GM23338 (cell line): Measurements from ENCODE around the gene EBPL. TPM values are rescaled to one million over a fixed set of nuclear protein-coding genes. Genes with fewer than 3 reads are reported as not detected.

Experiments
- ATAC-seq: fragments of 200-7000 bp; cut with Tn5 transposase; 3 replicates; pipeline ENCODE4 v1.9.1; 2020
- DNase-seq: peaks from one replicate; pipeline ENCODE4 v3.0.0-alpha.2; 2015; ENCODE audit warnings: low spot score
- H2AFZ ChIP-seq: fragments of 200-600 bp; sonication (generic); 2 replicates; pipeline ENCODE4 v1.8.0; 2016; ENCODE audit warnings: antibody characterized with exemption, mild to moderate bottlenecking, moderate library complexity
- H3F3A ChIP-seq: fragments of 200-600 bp; sonication (generic); replicated peaks from 2 replicates; pipeline ENCODE4 v1.8.0; 2017; ENCODE audit warnings: antibody characterized with exemption, mixed run types, low read depth
- H3K27ac ChIP-seq: fragments of 200-600 bp; sonication (generic); 2 replicates; pipeline ENCODE4 v1.6.1; 2016; ENCODE audit warnings: low read depth
- H3K27me3 ChIP-seq: fragments of 200-600 bp; sonication (generic); 2 replicates; pipeline ENCODE4 v1.8.0; 2016; ENCODE audit warnings: mild to moderate bottlenecking, mixed run types, moderate library complexity; ENCODE audit not compliant: insufficient read depth
- H3K36me3 ChIP-seq: fragments of 200-600 bp; sonication (generic); 2 replicates; pipeline ENCODE4 v1.8.0; 2016; ENCODE audit warnings: mild to moderate bottlenecking; ENCODE audit not compliant: insufficient read depth
- H3K4me1 ChIP-seq: fragments of 200-600 bp; sonication (generic); 2 replicates; pipeline ENCODE4 v1.8.0; 2016; ENCODE audit warnings: mild to moderate bottlenecking, moderate library complexity; ENCODE audit not compliant: insufficient read depth
- H3K4me2 ChIP-seq: fragments of 200-600 bp; sonication (generic); 2 replicates; pipeline ENCODE4 v1.7.1; 2017; ENCODE audit warnings: mixed run types
- H3K4me3 ChIP-seq: fragments of 200-600 bp; sonication (generic); 2 replicates; pipeline ENCODE4 v1.6.1; 2016; ENCODE audit warnings: mixed run types
- H3K79me2 ChIP-seq: fragments of 200-600 bp; sonication (generic); replicated peaks from 2 replicates; pipeline ENCODE4 v1.8.0; 2017; ENCODE audit warnings: mild to moderate bottlenecking; ENCODE audit not compliant: insufficient read depth
- H3K9me2 ChIP-seq: fragments of 200-600 bp; sonication (generic); 2 replicates; pipeline ENCODE4 v1.8.0; 2017; ENCODE audit not compliant: insufficient read depth
- H4K20me1 ChIP-seq: fragments of 200-600 bp; sonication (generic); replicated peaks from 2 replicates; pipeline ENCODE4 v1.8.0; 2017; ENCODE audit warnings: mild to moderate bottlenecking; ENCODE audit not compliant: insufficient read depth
- H3K27ac Mint-ChIP-seq: 2 replicates; pipeline ENCODE4 v1.8.0; 2020; ENCODE audit warnings: inconsistent platforms, mild to moderate bottlenecking, moderate library complexity, mixed read lengths
- H3K27me3 Mint-ChIP-seq: 3 replicates; pipeline ENCODE4 v1.8.0; 2022; ENCODE audit warnings: low read depth, mild to moderate bottlenecking, moderate library complexity, mixed read lengths, inconsistent platforms; ENCODE audit not compliant: insufficient read depth, poor library complexity
- H3K36me3 Mint-ChIP-seq: 3 replicates; pipeline ENCODE4 v1.8.0; 2021; ENCODE audit warnings: low read depth, mild to moderate bottlenecking, inconsistent platforms, moderate library complexity, mixed read lengths
- H3K4me1 Mint-ChIP-seq: 3 replicates; pipeline ENCODE4 v1.8.0; 2020; ENCODE audit warnings: mild to moderate bottlenecking, inconsistent platforms, mixed read lengths
- H3K4me3 Mint-ChIP-seq: 3 replicates; pipeline ENCODE4 v1.8.0; 2021; ENCODE audit warnings: moderate library complexity, mild to moderate bottlenecking, inconsistent platforms, mixed read lengths
- H3K9me3 Mint-ChIP-seq: 3 replicates; pipeline ENCODE4 v1.8.0; 2020; ENCODE audit warnings: moderate library complexity, mild to moderate bottlenecking, inconsistent platforms, mixed read lengths
- CREB1 ChIP-seq: fragments of 250-450 bp; sonication (Bioruptor Pico); IDR thresholded peaks from 2 replicates; pipeline ENCODE4 v1.5.0; 2020; ENCODE audit warnings: low read depth, mild to moderate bottlenecking, moderate library complexity
- ETS1 ChIP-seq: IDR thresholded peaks from 2 replicates; pipeline ENCODE4 v1.6.1; 2016; ENCODE audit warnings: antibody characterized with exemption
- EZH2 ChIP-seq: fragments of 200-600 bp; sonication (generic); IDR thresholded peaks from one replicate; pipeline ENCODE4 v1.8.0; 2017; ENCODE audit warnings: antibody characterized with exemption, mild to moderate bottlenecking, low read depth; ENCODE audit not compliant: unreplicated experiment
- EZH2phosphoT487 ChIP-seq: fragments of 200-600 bp; sonication (generic); IDR thresholded peaks from one replicate; pipeline ENCODE4 v1.8.1; 2018; ENCODE audit warnings: antibody characterized with exemption; ENCODE audit not compliant: unreplicated experiment
- POLR2AphosphoS5 ChIP-seq: IDR thresholded peaks from 2 replicates; pipeline ENCODE4 v1.6.1; 2016; ENCODE audit warnings: antibody characterized with exemption, low read depth
- REST ChIP-seq: IDR thresholded peaks from one replicate; pipeline ENCODE4 v1.6.1; 2018; ENCODE audit warnings: antibody characterized with exemption; ENCODE audit not compliant: unreplicated experiment
- polyA plus RNA-seq: library from polyadenylated mRNA; unstranded; fragments of >200 nt; fragmentation: Nextera tagmentation; extraction: Ambion mirVana; gene quantifications from 2 replicates; pipeline ENCODE4 v1.2.1, GENCODE V29; 2016
- total RNA-seq: library from RNA; depleted of rRNA; stranded (reverse); fragments of >200 nt; shearing (Covaris generic); gene quantifications from 2 replicates; pipeline ENCODE4 v1.2.3, GENCODE V29; 2014
- TF ChIP-seq, protein P1 (sequence below): fragments of 250-450 bp; sonication (Bioruptor Pico); IDR thresholded peaks from 2 replicates; pipeline ENCODE4 v1.5.0; 2020; ENCODE audit warnings: mild to moderate bottlenecking, moderate library complexity

Gene EBPL
- total and polyA plus RNA-seq, 2 experiments from 2014 or later: 231 to 245 TPM

DNA sequence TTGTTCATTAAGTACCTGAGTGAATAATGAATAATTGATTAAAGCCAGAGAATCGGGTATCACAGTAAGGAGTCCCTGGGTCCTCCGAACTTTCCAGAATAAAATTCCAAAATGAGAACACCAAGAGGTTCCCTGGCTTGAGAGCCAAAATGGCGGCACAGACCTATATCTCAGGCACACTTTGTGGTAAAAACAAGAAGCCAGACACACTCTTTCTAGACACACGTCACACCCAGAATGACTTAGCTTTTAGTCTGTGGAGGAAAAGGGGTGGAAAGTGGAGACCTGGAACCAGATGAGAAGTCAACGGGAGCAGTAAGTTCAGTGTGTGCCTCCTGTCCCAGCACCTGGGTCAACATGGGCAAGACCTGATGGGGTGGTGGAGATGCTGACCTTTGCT, 54.6 kb downstream of the EBPL start (continued):
- TF ChIP-seq, protein P1, sequence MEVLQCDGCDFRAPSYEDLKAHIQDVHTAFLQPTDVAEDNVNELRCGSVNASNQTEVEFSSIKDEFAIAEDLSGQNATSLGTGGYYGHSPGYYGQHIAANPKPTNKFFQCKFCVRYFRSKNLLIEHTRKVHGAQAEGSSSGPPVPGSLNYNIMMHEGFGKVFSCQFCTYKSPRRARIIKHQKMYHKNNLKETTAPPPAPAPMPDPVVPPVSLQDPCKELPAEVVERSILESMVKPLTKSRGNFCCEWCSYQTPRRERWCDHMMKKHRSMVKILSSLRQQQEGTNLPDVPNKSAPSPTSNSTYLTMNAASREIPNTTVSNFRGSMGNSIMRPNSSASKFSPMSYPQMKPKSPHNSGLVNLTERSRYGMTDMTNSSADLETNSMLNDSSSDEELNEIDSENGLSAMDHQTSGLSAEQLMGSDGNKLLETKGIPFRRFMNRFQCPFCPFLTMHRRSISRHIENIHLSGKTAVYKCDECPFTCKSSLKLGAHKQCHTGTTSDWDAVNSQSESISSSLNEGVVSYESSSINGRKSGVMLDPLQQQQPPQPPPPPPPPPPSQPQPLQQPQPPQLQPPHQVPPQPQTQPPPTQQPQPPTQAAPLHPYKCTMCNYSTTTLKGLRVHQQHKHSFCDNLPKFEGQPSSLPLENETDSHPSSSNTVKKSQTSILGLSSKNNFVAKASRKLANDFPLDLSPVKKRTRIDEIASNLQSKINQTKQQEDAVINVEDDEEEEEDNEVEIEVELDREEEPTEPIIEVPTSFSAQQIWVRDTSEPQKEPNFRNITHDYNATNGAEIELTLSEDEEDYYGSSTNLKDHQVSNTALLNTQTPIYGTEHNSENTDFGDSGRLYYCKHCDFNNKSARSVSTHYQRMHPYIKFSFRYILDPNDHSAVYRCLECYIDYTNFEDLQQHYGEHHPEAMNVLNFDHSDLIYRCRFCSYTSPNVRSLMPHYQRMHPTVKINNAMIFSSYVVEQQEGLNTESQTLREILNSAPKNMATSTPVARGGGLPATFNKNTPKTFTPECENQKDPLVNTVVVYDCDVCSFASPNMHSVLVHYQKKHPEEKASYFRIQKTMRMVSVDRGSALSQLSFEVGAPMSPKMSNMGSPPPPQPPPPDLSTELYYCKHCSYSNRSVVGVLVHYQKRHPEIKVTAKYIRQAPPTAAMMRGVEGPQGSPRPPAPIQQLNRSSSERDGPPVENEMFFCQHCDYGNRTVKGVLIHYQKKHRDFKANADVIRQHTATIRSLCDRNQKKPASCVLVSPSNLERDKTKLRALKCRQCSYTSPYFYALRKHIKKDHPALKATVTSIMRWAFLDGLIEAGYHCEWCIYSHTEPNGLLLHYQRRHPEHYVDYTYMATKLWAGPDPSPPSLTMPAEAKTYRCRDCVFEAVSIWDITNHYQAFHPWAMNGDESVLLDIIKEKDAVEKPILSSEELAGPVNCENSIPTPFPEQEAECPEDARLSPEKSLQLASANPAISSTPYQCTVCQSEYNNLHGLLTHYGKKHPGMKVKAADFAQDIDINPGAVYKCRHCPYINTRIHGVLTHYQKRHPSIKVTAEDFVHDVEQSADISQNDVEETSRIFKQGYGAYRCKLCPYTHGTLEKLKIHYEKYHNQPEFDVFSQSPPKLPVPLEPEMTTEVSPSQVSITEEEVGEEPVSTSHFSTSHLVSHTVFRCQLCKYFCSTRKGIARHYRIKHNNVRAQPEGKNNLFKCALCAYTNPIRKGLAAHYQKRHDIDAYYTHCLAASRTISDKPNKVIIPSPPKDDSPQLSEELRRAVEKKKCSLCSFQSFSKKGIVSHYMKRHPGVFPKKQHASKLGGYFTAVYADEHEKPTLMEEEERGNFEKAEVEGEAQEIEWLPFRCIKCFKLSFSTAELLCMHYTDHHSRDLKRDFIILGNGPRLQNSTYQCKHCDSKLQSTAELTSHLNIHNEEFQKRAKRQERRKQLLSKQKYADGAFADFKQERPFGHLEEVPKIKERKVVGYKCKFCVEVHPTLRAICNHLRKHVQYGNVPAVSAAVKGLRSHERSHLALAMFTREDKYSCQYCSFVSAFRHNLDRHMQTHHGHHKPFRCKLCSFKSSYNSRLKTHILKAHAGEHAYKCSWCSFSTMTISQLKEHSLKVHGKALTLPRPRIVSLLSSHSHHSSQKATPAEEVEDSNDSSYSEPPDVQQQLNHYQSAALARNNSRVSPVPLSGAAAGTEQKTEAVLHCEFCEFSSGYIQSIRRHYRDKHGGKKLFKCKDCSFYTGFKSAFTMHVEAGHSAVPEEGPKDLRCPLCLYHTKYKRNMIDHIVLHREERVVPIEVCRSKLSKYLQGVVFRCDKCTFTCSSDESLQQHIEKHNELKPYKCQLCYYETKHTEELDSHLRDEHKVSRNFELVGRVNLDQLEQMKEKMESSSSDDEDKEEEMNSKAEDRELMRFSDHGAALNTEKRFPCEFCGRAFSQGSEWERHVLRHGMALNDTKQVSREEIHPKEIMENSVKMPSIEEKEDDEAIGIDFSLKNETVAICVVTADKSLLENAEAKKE: no peak
- no peak for TF ChIP-seq REST

DNA sequence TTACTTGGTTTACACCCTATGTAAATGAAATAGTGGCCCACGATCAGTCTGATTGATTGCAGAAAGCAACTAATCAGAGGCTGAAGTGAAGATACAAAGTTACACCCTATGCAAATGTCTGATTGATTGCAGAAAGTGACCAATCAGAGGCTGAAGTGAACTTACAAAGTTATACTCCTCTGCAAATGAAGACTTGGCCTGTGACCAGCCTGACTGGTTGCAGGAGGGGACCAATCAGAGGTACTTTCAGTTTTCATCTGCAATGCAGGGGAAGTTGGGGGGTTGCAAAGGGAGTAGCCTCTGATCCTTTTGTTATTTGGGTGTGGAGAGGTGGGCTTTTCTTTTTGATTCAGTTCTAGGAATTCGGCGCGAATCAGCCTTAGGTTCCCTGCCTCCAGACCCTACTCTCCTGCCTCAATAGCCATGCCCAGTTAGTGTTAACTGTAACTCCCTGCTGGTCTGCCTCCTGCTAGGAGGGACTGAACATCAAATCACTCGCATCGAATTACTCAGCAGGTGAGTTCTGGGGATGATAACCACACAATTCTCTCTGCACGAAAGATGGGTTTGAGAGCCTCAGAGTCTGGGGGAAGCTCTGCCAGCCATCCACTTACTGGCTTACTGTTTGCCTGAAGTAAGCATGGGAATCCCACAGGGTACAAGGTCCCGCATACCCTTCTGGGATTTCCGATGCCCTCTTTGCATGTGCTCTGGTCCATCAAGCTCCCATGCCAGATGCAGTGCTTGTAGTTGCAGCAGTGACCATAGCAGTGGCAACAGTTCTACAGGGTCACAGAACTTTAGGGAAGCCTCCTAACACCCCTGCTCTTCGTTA, 55.5 kb downstream of the EBPL start:
- Histone ChIP-seq H2AFZ (no peak overlapping the region), H3K27ac (peak overlapping the region; percentile 41; the same call in 1 of the 2 replicates), H3K9me2 (peaks cover 6% of the 10 kb centered on the region; the same call in 1 of the 2 replicates), H3K4me3 (peak overlapping the region; percentile 44), H3F3A (0 out of 2 replicates have a peak, but pooled peaks cover 6% of the 10 kb centered on the region), H3K36me3 (no peaks in the 10 kb centered on the region), H3K27me3 (no peaks in the 10 kb centered on the region), H3K4me2 (peak overlapping the region; percentile 42), H3K79me2 (no peaks in the 10 kb centered on the region), H3K4me1 (peaks cover 7% of the 10 kb centered on the region; the same call in 1 of the 2 replicates), H4K20me1 (no peaks in the 10 kb centered on the region)
- Mint-ChIP-seq H3K9me3 (no peaks in the 10 kb centered on the region), H3K36me3 (0 out of 3 replicates have a peak, but pooled peaks cover 4% of the 10 kb centered on the region), H3K4me3 (peak overlapping the region; percentile 57), H3K4me1 (peaks cover 18% of the 10 kb centered on the region), H3K27ac (0 out of 2 replicates have a peak overlapping the region, but pooled peaks have one; percentile 36), H3K27me3 (peaks cover 1% of the 10 kb centered on the region)
- DNase-seq (peak; percentile 89), ATAC-seq (peak; percentile 85)
- TF ChIP-seq ETS1 (no peak), EZH2 (no peak), REST (no peak), CREB1 (CRISPR knock-in tag) (peak; percentile 57; the same call in 1 of the 2 replicates), POLR2AphosphoS5 (0 out of 2 replicates have a peak, but pooled peaks have one; percentile 21), EZH2phosphoT487 (no peak)
